K562 (cell line): ENCODE data around the gene SPTBN5. TPM values are rescaled to one million over a fixed set of nuclear protein-coding genes. Genes with fewer than 3 reads are reported as not detected.

ENCODE experiments used
- ATAC-seq: fragments of 200-7000 bp; cut with Tn5 transposase; 3 replicates; pipeline ENCODE4 v1.9.1; 2020; ENCODE audit warnings: moderate library complexity
- BruUV-seq: library from RNA; stranded (reverse); fragments of 400-500 nt; replicated peaks from 2 replicates; lab custom pipeline; 2021; lab: Mats Ljungman, UMichigan
- CTCF ChIA-PET: fragments of 300-600 bp; formaldehyde crosslinking; extraction: SDS; loops from one replicate; lab custom pipeline; 2021; ENCODE audit warnings: low intra/inter-chr PET ratio; lab: Yijun Ruan, JAX
- POLR2A ChIA-PET: fragments of 300-600, 350-650 bp; sonication (Branson Sonifier 250); formaldehyde crosslinking; extraction: SDS; loops from one replicate; lab custom pipeline; 2021; ENCODE audit warnings: antibody characterized with exemption, inconsistent platforms; lab: Yijun Ruan, JAX
- DNase-seq, 4 experiments: peaks; one replicate each; pipeline versions ENCODE4 v3.0.0 to v3.0.0-alpha.2; 2011 to 2018; ENCODE audit warnings: low spot score in 3 of 4, mixed read lengths in 3 of 4; ENCODE audit errors: extremely low read depth in 1 of 4
- FAIRE-seq: peaks from 2 replicates; lab custom pipeline; 2011; peaks lifted over from hg19 to GRCh38; lab: Jason Lieb, UNC
- H2AFZ ChIP-seq: 2 replicates; pipeline ENCODE4 v1.6.0; 2011; ENCODE audit warnings: low read depth, low read length, control low read depth, inconsistent platforms
- H3K27ac ChIP-seq: fragments of 200-600 bp; 3 replicates; pipeline ENCODE4 v1.8.0; 2011; ENCODE audit warnings: low read depth, mild to moderate bottlenecking, control low read depth, inconsistent platforms, low read length, moderate library complexity, mixed read lengths; ENCODE audit errors: extremely low read depth
- H3K27me3 ChIP-seq, 2 experiments: fragments of 300-600 bp in 1 of 2; 2 replicates in 1 of 2; 3 replicates in 1 of 2; pipeline versions ENCODE4 v1.6.0 to v1.8.0; 2011; ENCODE audit warnings: inconsistent platforms in 2 of 2, low read length in 2 of 2, mild to moderate bottlenecking in 1 of 2, mixed read lengths in 1 of 2, moderate library complexity in 1 of 2; ENCODE audit not compliant: control insufficient read depth in 2 of 2, insufficient read depth in 2 of 2
- H3K36me3 ChIP-seq: fragments of 300-600 bp; 3 replicates; pipeline ENCODE4 v1.8.0; 2011; ENCODE audit warnings: mild to moderate bottlenecking, low read length, inconsistent platforms; ENCODE audit not compliant: control insufficient read depth, insufficient read depth
- H3K4me1 ChIP-seq, 2 experiments: fragments of 200-600 bp in 1 of 2; replicated peaks in 1 of 2; 2 replicates in 1 of 2; 3 replicates in 1 of 2; pipeline versions ENCODE4 v1.5.1 to v1.8.0; 2011; ENCODE audit warnings: inconsistent platforms in 2 of 2, low read length in 2 of 2, mild to moderate bottlenecking in 1 of 2, mixed read lengths in 1 of 2, moderate library complexity in 1 of 2; ENCODE audit not compliant: control insufficient read depth in 2 of 2, insufficient read depth in 2 of 2
- H3K4me2 ChIP-seq: 2 replicates; pipeline ENCODE4 v1.6.1; 2011; ENCODE audit warnings: low read length, control low read depth, inconsistent platforms, mixed read lengths; ENCODE audit not compliant: insufficient read depth
- H3K4me3 ChIP-seq: fragments of 200-600 bp; sonication (generic), shearing (Covaris generic); 2 replicates; pipeline ENCODE4 v1.5.1; 2016; ENCODE audit warnings: control low read depth, inconsistent platforms
- H3K79me2 ChIP-seq: fragments of 200-600 bp; 3 replicates; pipeline ENCODE4 v1.8.0; 2011; ENCODE audit warnings: low read length, inconsistent platforms; ENCODE audit not compliant: control insufficient read depth, insufficient read depth
- H3K9ac ChIP-seq, 2 experiments: 2 replicates each; pipeline versions ENCODE4 v1.6.0 to v1.6.1; 2011; ENCODE audit warnings: low read depth in 2 of 2, low read length in 2 of 2, control low read depth in 1 of 2, inconsistent platforms in 1 of 2, mild to moderate bottlenecking in 1 of 2, mixed read lengths in 1 of 2; ENCODE audit not compliant: insufficient read depth in 1 of 2
- H3K9me1 ChIP-seq: one replicate; pipeline ENCODE4 v1.6.0; 2011; ENCODE audit warnings: inconsistent platforms, mild to moderate bottlenecking, low read length, moderate library complexity; ENCODE audit not compliant: control insufficient read depth, insufficient read depth
- H3K9me3 ChIP-seq: replicated peaks from 2 replicates; pipeline ENCODE4 v1.5.1; 2011; ENCODE audit warnings: low read depth, low read length, inconsistent platforms; ENCODE audit not compliant: control insufficient read depth, insufficient read depth
- H4K20me1 ChIP-seq: replicated peaks from 2 replicates; pipeline ENCODE4 v1.6.1; 2011; ENCODE audit warnings: low read length, inconsistent platforms, mixed read lengths; ENCODE audit not compliant: control insufficient read depth, insufficient read depth
- CXXC5 ChIP-seq: fragments of 250-450 bp; sonication (Bioruptor Pico); IDR thresholded peaks from 2 replicates; pipeline ENCODE4 v1.8.0; 2022; ENCODE audit warnings: inconsistent platforms, mild to moderate bottlenecking, moderate library complexity
- ETV1 ChIP-seq: fragments of 450-650 bp; conservative IDR thresholded peaks from 2 replicates; pipeline ENCODE4 v1.6.1; 2016; ENCODE audit warnings: missing genetic modification characterization, control low read depth, low read depth, missing compliant biosample characterization
- UBTF ChIP-seq, 2 experiments: IDR thresholded peaks; 2 replicates each; pipeline ENCODE4 v1.6.1; 2012; ENCODE audit warnings: improper control_type of control experiment in 2 of 2, low read depth in 2 of 2, low read length in 2 of 2, borderline replicate concordance in 1 of 2
- ZBTB40 ChIP-seq, 2 experiments: fragments of 450-650 bp in 1 of 2; sonication (generic) in 1 of 2; formaldehyde crosslinking in 1 of 2; IDR thresholded peaks; 2 replicates each; pipeline versions ENCODE4 v1.7.1 to v1.9.0; 2016 to 2022; ENCODE audit warnings: inconsistent platforms in 1 of 2, mild to moderate bottlenecking in 1 of 2, missing genetic modification reagents in 1 of 2
- whole genome bisulfite sequencing: fragments of 100-300 bp; shearing (Covaris generic); methylation state at CpG from one replicate; pipeline ENCODE4 v1.1.6; 2016; ENCODE audit warnings: low coverage, mixed read lengths; ENCODE audit not compliant: insufficient coverage; ENCODE audit errors: missing lambda C conversion rate; 5-methylcytosine and 5-hydroxymethylcytosine counted together
- in situ Hi-C: fragments of 300-500 bp; cut with MboI; formaldehyde crosslinking; loops from 4 replicates; pipeline ENCODE4 v1.15.0; 2018; ENCODE audit warnings: inconsistent platforms, mixed read lengths
- intact Hi-C: fragments of 100-400 bp; cut with micrococcal nuclease; formaldehyde crosslinking; loops from 2 replicates; pipeline ENCODE4 v1.14.2; 2022
- polyA plus RNA-seq, 8 experiments: library from polyadenylated mRNA; depleted of rRNA in 4 of 8; stranded (reverse) in 5 of 8; unstranded in 3 of 8; fragments of >200 nt; fragmentation: Nextera tagmentation in 2 of 8; fragmentation: Illumina TruSeq in 1 of 8; extraction: Ambion mirVana in 2 of 8; extraction: Trizol in 1 of 8; gene quantifications; 2 replicates each; pipeline versions ENCODE4 v1.2.1 to v1.2.3, GENCODE V29; 2011 to 2014; ENCODE audit warnings: inconsistent platforms in 1 of 8, missing spikeins in 1 of 8
- total RNA-seq, 7 experiments: library from RNA; depleted of rRNA in 6 of 7; stranded (reverse); fragments of >200 nt in 6 of 7; fragmentation: Illumina TruSeq in 2 of 7; extraction: Trizol in 2 of 7; gene quantifications; 2 replicates each; pipeline versions ENCODE4 v1.2.1 to v1.2.3, GENCODE V29; 2011 to 2021; ENCODE audit warnings: low replicate concordance in 1 of 7

Gene SPTBN5
- total and polyA plus RNA-seq, 9 of the 15 experiments (the other 6 are each of a cell fraction or from before 2014, with no cell fraction given): 0.02 TPM; not detected in 8

GRCh38 chr15:41881920-41882688, 11.7 kb downstream of the SPTBN5 start (continued):
- TF ChIP-seq CXXC5 (CRISPR knock-in tag) (peak; percentile 61; the same call in 1 of the 2 replicates), UBTF (IDR thresholded peaks at IDR 0.05; ENCODE audit: borderline replicate concordance in 1 of 2, low read depth in 2 of 2, low read length in 2 of 2) (peak in 1 of 2 experiments; percentile 61; a peak in 1 of 4 replicates)

GRCh38 chr15:41881550-41881919, 12.3 kb downstream of the SPTBN5 start:
- no peaks in the 10 kb centered on the region for H3K79me2 ChIP-seq
- H3K9ac ChIP-seq: 0 out of 4 replicates have a peak overlapping the region, but pooled peaks of 1 of the 2 experiments have one; percentile 70
- FAIRE-seq (no peak), ATAC-seq (no peak; the same call in 2 of the 3 replicates), DNase-seq (no peak)
- ChIA-PET POLR2A (interaction anchor here (0.6 to 1.0 kb wide), 2 partner anchors 10 to 925 kb away, joined by 3 read pairs; no protein-coding TSS in a partner anchor), CTCF (no interaction called here)
- TF ChIP-seq ZBTB40 (IDR thresholded peaks at IDR 0.05) (no peak), ZBTB40 (CRISPR knock-in tag; IDR thresholded peaks at IDR 0.05) (0 out of 2 replicates have a peak, but pooled peaks have one; percentile 25), ETV1 (tag) (no peak)
- intact Hi-C loops (no loop called here), in situ Hi-C loops (no loop called here)
- BruUV-seq: no TSS peak
- H3K27ac ChIP-seq: no peak overlapping the region
- H2AFZ ChIP-seq: 0 out of 2 replicates have a peak overlapping the region, but pooled peaks have one; percentile 38
- no peaks in the 10 kb centered on the region for H3K36me3 ChIP-seq
- no peaks in the 10 kb centered on the region for H3K9me3 ChIP-seq
- H3K4me1 ChIP-seq: peaks cover 2 to 41% of the 10 kb centered on the region in 2 experiments; a peak in 3 of 5 replicates
- H3K9me1 ChIP-seq: no peaks in the 10 kb centered on the region
- 11% methylated on average over 10 of the region's 10 CpGs for WGBS
- H4K20me1 ChIP-seq: peaks cover 9% of the 10 kb centered on the region; the same call in 1 of the 2 replicates
- H3K4me3 ChIP-seq: no peak overlapping the region
- no peak overlapping the region for H3K4me2 ChIP-seq
- H3K27me3 ChIP-seq: peaks cover 30 to 80% of the 10 kb centered on the region in 2 experiments; a peak in 4 of 5 replicates
